HFFc6 (cell line): Measurements from ENCODE around the gene OCA2. TPM values are rescaled to one million over a fixed set of nuclear protein-coding genes. Genes with fewer than 3 reads are reported as not detected.
"Not testable (repeated sequence)": the region's sequence is repeated elsewhere in the genome, so short reads cannot be mapped to it uniquely, and the experiment has no call there.

Experiments used
- DNase-seq: peaks from one replicate; pipeline ENCODE4 v3.0.0-alpha.2; 2018
- H3K27ac Mint-ChIP-seq: 2 replicates; pipeline ENCODE4 v1.8.0; 2020; ENCODE audit warnings: mild to moderate bottlenecking, mixed read lengths
- H3K27me3 Mint-ChIP-seq: 2 replicates; pipeline ENCODE4 v1.8.0; 2021; ENCODE audit warnings: mild to moderate bottlenecking, moderate library complexity, mixed read lengths; ENCODE audit not compliant: insufficient read depth
- H3K36me3 Mint-ChIP-seq: 2 replicates; pipeline ENCODE4 v1.8.0; 2021; ENCODE audit warnings: low read depth, mixed read lengths
- H3K4me1 Mint-ChIP-seq: 2 replicates; pipeline ENCODE4 v1.8.0; 2020; ENCODE audit warnings: low read depth, mixed read lengths
- H3K4me3 Mint-ChIP-seq: 2 replicates; pipeline ENCODE4 v1.8.0; 2020; ENCODE audit warnings: mild to moderate bottlenecking, moderate library complexity, mixed read lengths
- H3K9me3 Mint-ChIP-seq: 2 replicates; pipeline ENCODE4 v1.8.0; 2020; ENCODE audit warnings: mild to moderate bottlenecking, mixed read lengths
- CTCF ChIP-seq: fragments of 200-600 bp; sonication (generic); IDR thresholded peaks from 2 replicates; pipeline ENCODE4 v1.5.0; 2021; ENCODE audit warnings: antibody characterized with exemption, mild to moderate bottlenecking
- total RNA-seq, 6 experiments: library from RNA; stranded (reverse); fragmentation: NEBNext Ultra II Directional; extraction: Animal tissue kit (Norgen Biotek cat#: 25700); gene quantifications; 2 replicates in 1 of 6; 3 replicates in 5 of 6; pipeline ENCODE4 v1.2.3, GENCODE V29; 2021

OCA2 gene
- total RNA-seq, 6 experiments from 2014 or later = not detected

- H3K27ac Mint-ChIP-seq = no peak overlapping the region
- H3K4me1 Mint-ChIP-seq = no peaks in the 10 kb centered on the region
- TF ChIP-seq CTCF = no peak
- H3K9me3 Mint-ChIP-seq = peaks cover 49% of the 10 kb centered on the region
- H3K4me3 Mint-ChIP-seq = no peak overlapping the region
- DNase-seq = no peak
- peaks cover 6% of the 10 kb centered on the region for H3K36me3 Mint-ChIP-seq
- no peaks in the 10 kb centered on the region; the same call in 1 of the 2 replicates for H3K27me3 Mint-ChIP-seq
These were observed 142.8 kb downstream of the OCA2 start for GRCh38 chr15:27956285-27956684.

- no peak for DNase-seq
- no peak overlapping the region for H3K4me3 Mint-ChIP-seq
- H3K4me1 Mint-ChIP-seq = no peaks in the 10 kb centered on the region
- H3K9me3 Mint-ChIP-seq = peaks cover 57% of the 10 kb centered on the region
- H3K27ac Mint-ChIP-seq = no peak overlapping the region
- TF ChIP-seq CTCF = no peak
- H3K27me3 Mint-ChIP-seq = no peaks in the 10 kb centered on the region; the same call in 1 of the 2 replicates
- H3K36me3 Mint-ChIP-seq = peaks cover 6% of the 10 kb centered on the region
These were observed 144.0 kb downstream of the OCA2 start for GRCh38 chr15:27955087-27955486.

- H3K4me1 Mint-ChIP-seq, H3K27ac Mint-ChIP-seq, H3K4me3 Mint-ChIP-seq, DNase-seq, H3K27me3 Mint-ChIP-seq, H3K36me3 Mint-ChIP-seq: not testable (repeated sequence)
- peaks cover 56% of the 10 kb centered on the region for H3K9me3 Mint-ChIP-seq
These were observed 146.5 kb downstream of the OCA2 start for GRCh38 chr15:27952593-27952992.

- DNase-seq = no peak
- TF ChIP-seq CTCF = no peak
- 0 out of 2 replicates have a peak, but pooled peaks cover 6% of the 10 kb centered on the region for H3K36me3 Mint-ChIP-seq
- peaks cover 53% of the 10 kb centered on the region for H3K9me3 Mint-ChIP-seq
- H3K27me3 Mint-ChIP-seq = no peaks in the 10 kb centered on the region; the same call in 1 of the 2 replicates
- no peak overlapping the region for H3K27ac Mint-ChIP-seq
- no peak overlapping the region for H3K4me3 Mint-ChIP-seq
- H3K4me1 Mint-ChIP-seq = no peaks in the 10 kb centered on the region
These were observed 147.8 kb downstream of the OCA2 start for GRCh38 chr15:27951191-27951890.

- TF ChIP-seq CTCF = no peak
- no peak overlapping the region for H3K4me3 Mint-ChIP-seq
- peaks cover 34% of the 10 kb centered on the region for H3K9me3 Mint-ChIP-seq
- H3K4me1 Mint-ChIP-seq = no peaks in the 10 kb centered on the region
- no peak for DNase-seq
- H3K36me3 Mint-ChIP-seq = 0 out of 2 replicates have a peak, but pooled peaks cover 6% of the 10 kb centered on the region
- H3K27me3 Mint-ChIP-seq = no peaks in the 10 kb centered on the region; the same call in 1 of the 2 replicates
- no peak overlapping the region for H3K27ac Mint-ChIP-seq
These were observed 150.0 kb downstream of the OCA2 start for GRCh38 chr15:27949089-27949488.

- Mint-ChIP-seq H3K9me3 (peaks cover 28% of the 10 kb centered on the region), H3K4me1 (no peaks in the 10 kb centered on the region), H3K27me3 (no peaks in the 10 kb centered on the region), H3K4me3 (no peak overlapping the region), H3K36me3 (no peaks in the 10 kb centered on the region), H3K27ac (no peak overlapping the region)
- DNase-seq = no peak
- no peak for TF ChIP-seq CTCF
These were observed 159.9 kb downstream of the OCA2 start for GRCh38 chr15:27939246-27939645.
